Heart left ventricle (tissue), 13 donors: ENCODE data around the gene COX8A.

ENCODE experiments used
- CTCF ChIP-seq, 12 donors: fragments of 200-600 bp; sonication (generic) in 4 of 12; IDR thresholded peaks; one replicate each; pipeline versions ENCODE4 v1.5.0 to v1.8.0; 2018 to 2022; ENCODE audit warnings: antibody characterized with exemption in 12 of 12, mild to moderate bottlenecking in 5 of 12
- POLR2A ChIP-seq, 2 donors: fragments of 450-650 bp; IDR thresholded peaks; one replicate each; pipeline ENCODE4 v1.6.1; 2017; ENCODE audit warnings: antibody characterized with exemption in 2 of 2, mild to moderate bottlenecking in 2 of 2, moderate library complexity in 2 of 2
- donor health status: ischemic (EF 13 %, LVEDD 7.1; RV severe dilation, severe dysfunction).
- donor health status: DM: no; HTN: yes; CAD: no.
- donor health status: DM: no; HTN: no; CAD: no.
- donor health status: ischemic (EF 25% LVEDD 6.9; RV normal size, moderate dysfunction).
- donor health status: ischemic (EF 25% LVEDD 5.7; RV mildly dilated, moderate dysfunction).
- donor health status: ischemic (EF 35%, LVEDD 5.7; RV mildly dilated, moderate dysfunction).
- donor health status: nonischemic (EF 11% LVEDD 7.7; RV severe dilation, severe dysfunction).
- donor health status: DM: yes; HTN: yes; CAD: no.
- donor health status: PGD.
- donor health status: ischemic (EF 29% LVEDD 5.4; RV normal size, mild dysfunction).
- donor health status: nonischemic (EF 23%, LVEDD 6.1; RV moderate dilation, normal function).

GRCh38 chr11:64005691-64006090, 31.3 kb downstream of the COX8A start:
- no peak for TF ChIP-seq POLR2A (IDR thresholded peaks at IDR 0.05)
- TF ChIP-seq CTCF (IDR thresholded peaks at IDR 0.05) = no peak
